Measurements from ENCODE around the gene C5orf46. TPM values are rescaled to one million over a fixed set of nuclear protein-coding genes. Genes with fewer than 3 reads are reported as not detected.

The C5orf46 gene
- total RNA-seq, 4 donors from 2014 or later = not detected

DNA sequence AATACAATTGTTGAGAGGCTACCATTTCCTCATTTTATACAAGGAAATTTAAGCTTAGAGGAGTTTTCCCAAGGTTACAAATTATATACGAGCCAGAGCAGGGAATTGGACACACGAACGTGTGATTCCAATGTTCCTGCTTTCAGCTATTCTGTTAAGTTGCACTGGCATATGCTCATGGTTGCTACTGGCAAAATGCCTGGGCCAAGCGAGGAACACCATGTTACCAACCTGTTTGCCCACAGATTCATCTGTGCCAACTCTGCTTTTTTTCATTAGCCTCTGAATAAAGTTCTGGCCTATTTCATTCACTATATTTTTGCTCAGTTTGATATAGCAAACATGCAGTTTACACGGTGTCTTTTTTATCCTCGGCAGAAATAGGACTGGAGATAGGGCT is 5.1 kb upstream of the C5orf46 start:
- TF ChIP-seq CTCF (IDR thresholded peaks at IDR 0.05) (no peak), POLR2A (IDR thresholded peaks at IDR 0.05) (no peak)
- Histone ChIP-seq H3K27me3 (no peaks in the 10 kb centered on the region), H3K27ac (no peak overlapping the region), H3K4me3 (no peak overlapping the region), H3K36me3 (no peaks in the 10 kb centered on the region), H3K9me3 (no peaks in the 10 kb centered on the region), H3K4me1 (peaks cover 0 to 20% (median 0%) of the 10 kb centered on the region in 3 donors)
- DNase-seq = no peak
- WGBS, 2 donors = 40 to 70% methylated on average over 6 of the region's 6 CpGs
- intact Hi-C loops (cut with DNase I) = no loop called here

GRCh38 chr5:147904110-147904509 is 2.2 kb downstream of the C5orf46 start:
- no peaks in the 10 kb centered on the region for H3K9me3 ChIP-seq
- intact Hi-C loops (cut with DNase I) = no loop called here
- no peaks in the 10 kb centered on the region for H3K27me3 ChIP-seq
- WGBS, 2 donors = 75 to 77% methylated on average over 4 of the region's 4 CpGs
- no peaks in the 10 kb centered on the region for H3K36me3 ChIP-seq
- no peak for DNase-seq
- no peak overlapping the region for H3K4me3 ChIP-seq
- TF ChIP-seq CTCF (IDR thresholded peaks at IDR 0.05) = no peak
- no peak for TF ChIP-seq POLR2A (IDR thresholded peaks at IDR 0.05)
- no peak overlapping the region for H3K27ac ChIP-seq
- H3K4me1 ChIP-seq = no peaks in the 10 kb centered on the region

- DNase-seq = no peak
- Histone ChIP-seq H3K4me3 (no peak overlapping the region), H3K27ac (no peak overlapping the region), H3K4me1 (no peaks in the 10 kb centered on the region), H3K27me3 (no peaks in the 10 kb centered on the region), H3K36me3 (no peaks in the 10 kb centered on the region), H3K9me3 (no peaks in the 10 kb centered on the region)
- no peak for TF ChIP-seq POLR2A (IDR thresholded peaks at IDR 0.05)
- no peak for TF ChIP-seq CTCF (IDR thresholded peaks at IDR 0.05)
- intact Hi-C loops (cut with DNase I) = no loop called here
These were observed 3.7 kb downstream of the C5orf46 start for GRCh38 chr5:147902609-147903115.

- Histone ChIP-seq H3K4me1 (no peaks in the 10 kb centered on the region), H3K4me3 (no peak overlapping the region), H3K36me3 (no peaks in the 10 kb centered on the region), H3K27ac (no peak overlapping the region), H3K27me3 (no peaks in the 10 kb centered on the region), H3K9me3 (no peaks in the 10 kb centered on the region)
- intact Hi-C loops (cut with DNase I) = no loop called here
- 62 to 64% methylated on average over 12 of the region's 12 CpGs for WGBS, 2 donors
- no peak for DNase-seq
- TF ChIP-seq CTCF (IDR thresholded peaks at IDR 0.05) (no peak), POLR2A (IDR thresholded peaks at IDR 0.05) (no peak)
These were observed 4.7 kb downstream of the C5orf46 start for GRCh38 chr5:147901599-147902039.

DNA sequence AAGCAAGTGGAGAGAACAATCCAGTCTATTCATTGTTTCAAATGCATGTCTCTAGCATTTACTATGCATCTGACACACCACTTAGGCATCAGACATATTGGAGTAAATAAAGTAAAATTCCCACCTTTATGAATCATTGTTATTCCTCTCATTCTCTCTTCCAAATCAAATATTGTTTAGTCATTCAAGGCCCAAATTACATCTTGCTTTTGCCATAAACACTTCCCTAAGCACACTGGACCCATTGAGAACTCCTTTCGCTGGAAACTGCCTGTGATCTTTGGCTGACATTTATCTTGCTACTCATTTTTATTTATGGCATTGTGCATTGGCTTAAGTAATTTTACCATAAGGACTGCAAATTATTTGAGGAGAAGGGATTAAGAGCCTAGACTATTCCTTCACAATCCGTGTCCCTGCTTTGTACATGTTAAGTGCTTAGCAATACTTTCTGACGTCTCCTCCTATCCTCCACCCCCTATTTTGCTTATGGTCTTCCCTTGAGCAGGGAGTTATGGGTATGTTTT is 7.4 kb downstream of the C5orf46 start:
- 70 to 74% methylated on average over 3 of the region's 3 CpGs for WGBS, 2 donors
- no peak for DNase-seq
- Histone ChIP-seq H3K27me3 (no peaks in the 10 kb centered on the region), H3K27ac (no peak overlapping the region), H3K4me1 (peaks cover 0 to 5% (median 0%) of the 10 kb centered on the region in 3 donors), H3K36me3 (no peaks in the 10 kb centered on the region), H3K9me3 (no peaks in the 10 kb centered on the region), H3K4me3 (no peak overlapping the region)
- intact Hi-C loops (cut with DNase I) = no loop called here
- no peak for TF ChIP-seq CTCF (IDR thresholded peaks at IDR 0.05)
- TF ChIP-seq POLR2A (IDR thresholded peaks at IDR 0.05) = no peak

Measured in esophagus squamous epithelium (tissue), 5 donors.